NCI-H2081 (cell line): Measurements from ENCODE around the gene PTEN.
A peak's percentile ranks its signal among the peaks of the same experiment; 100 is the strongest.
"Not testable (repeated sequence)": the region's sequence is repeated elsewhere in the genome, so short reads cannot be mapped to it uniquely, and the experiment has no call there.

Source experiments
- DNase-seq, 2 experiments: peaks; one replicate each; lab custom pipeline; 2025; lab: John Stamatoyannopoulos, UW

The PTEN gene

DNA sequence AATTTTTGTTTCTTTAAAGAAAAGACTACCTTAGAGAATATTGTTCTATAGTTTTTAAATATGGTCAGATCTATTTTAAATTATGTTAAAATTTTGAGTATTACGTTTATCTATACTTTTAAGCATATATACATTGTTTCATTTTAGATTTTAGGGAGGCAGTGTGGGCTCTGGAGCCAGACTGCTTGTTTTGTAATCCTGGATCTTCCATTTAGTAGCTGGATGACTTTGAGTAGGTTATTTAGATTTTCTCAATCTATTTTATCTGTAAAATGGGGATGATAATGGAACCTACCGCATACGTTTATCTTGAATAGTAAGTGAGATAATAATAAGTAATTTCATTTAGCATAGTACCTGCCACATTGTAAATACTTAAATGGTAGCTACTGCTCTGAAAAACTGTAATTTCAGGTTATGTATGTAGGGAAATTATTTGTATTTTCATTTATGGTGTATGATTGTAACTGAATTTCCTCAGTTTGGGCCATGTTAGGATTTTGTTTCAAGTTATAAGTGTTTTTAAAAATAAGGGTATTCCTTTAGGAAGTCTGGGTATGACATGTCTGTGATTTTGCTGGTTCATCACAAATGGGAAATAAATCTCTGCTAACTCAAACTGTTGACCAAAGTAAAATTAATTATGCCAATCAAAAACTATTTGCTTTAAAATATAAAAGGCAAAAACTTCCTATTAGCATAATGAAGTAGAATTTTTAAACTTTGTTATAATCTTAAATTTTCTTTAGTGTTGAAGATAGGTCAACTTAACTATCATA lies 6.5 kb downstream of the PTEN start:
- no peak for DNase-seq

DNA sequence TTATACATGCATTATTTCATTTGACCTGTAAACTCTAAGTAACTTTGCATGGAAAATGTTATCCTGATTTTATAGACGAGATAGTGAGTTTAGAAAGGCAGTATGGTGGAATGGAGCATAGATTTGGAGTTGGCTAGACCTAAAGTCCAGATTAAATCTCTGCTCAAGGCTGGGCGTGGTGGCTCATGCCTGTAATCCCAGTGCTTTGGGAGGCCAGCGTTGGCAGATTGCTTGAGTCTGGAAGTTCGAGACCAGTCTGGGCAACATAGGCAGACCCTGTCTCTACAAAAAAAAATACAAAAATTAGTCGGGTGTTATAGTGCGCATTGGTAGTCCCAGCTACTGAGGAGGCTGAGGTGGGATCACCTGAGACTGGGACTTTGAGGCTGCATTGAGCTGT lies 9.4 kb downstream of the PTEN start:
- no peak for DNase-seq

DNA sequence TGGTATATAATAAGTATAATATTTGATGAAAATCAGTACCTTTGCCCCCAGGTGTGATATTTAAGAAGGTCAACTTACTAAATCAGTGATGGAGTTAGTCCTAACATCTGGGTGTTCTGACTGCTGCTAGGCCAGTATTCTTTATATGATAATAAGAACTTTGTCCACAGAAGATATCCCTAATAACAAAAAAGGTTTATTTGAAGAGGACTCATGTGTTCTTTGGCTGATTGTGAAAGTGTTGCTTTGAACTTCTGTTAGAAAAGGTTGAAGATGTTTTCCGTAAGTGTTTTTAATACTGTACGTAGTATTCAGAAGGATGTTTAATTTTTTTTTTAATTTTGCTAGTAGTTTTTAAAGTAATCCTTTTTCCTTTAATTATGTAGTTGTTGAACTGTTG lies 10.2 kb downstream of the PTEN start:
- no peak for DNase-seq

DNA sequence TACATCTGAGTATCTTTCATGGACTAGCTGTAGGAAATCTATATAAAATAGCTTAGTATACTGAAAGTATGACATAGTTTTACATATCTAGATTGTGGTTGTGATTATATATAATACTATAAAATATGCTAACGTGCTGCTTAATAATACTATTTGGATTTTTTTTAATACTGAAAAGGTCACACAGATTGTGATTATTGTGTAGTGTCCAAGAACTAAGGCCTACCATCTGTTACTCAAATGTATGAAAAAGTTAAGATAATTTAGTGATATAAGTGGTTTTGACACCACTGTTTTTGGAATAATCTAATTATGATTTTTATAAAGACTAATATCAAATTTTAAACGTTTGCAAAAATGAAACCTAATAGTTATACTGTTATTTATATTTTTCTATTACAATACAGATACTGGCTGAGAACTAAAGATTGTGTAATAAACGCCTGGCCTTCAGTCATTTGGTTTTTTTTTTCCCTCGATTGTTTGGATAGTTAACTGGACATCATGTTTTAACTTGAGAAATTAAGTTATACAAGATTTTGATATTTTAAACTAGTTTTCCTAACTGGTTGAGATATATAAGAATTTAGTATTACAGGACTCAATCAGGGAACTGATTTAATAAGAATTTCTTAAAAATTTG lies 12.6 kb downstream of the PTEN start:
- no peak for DNase-seq

DNA sequence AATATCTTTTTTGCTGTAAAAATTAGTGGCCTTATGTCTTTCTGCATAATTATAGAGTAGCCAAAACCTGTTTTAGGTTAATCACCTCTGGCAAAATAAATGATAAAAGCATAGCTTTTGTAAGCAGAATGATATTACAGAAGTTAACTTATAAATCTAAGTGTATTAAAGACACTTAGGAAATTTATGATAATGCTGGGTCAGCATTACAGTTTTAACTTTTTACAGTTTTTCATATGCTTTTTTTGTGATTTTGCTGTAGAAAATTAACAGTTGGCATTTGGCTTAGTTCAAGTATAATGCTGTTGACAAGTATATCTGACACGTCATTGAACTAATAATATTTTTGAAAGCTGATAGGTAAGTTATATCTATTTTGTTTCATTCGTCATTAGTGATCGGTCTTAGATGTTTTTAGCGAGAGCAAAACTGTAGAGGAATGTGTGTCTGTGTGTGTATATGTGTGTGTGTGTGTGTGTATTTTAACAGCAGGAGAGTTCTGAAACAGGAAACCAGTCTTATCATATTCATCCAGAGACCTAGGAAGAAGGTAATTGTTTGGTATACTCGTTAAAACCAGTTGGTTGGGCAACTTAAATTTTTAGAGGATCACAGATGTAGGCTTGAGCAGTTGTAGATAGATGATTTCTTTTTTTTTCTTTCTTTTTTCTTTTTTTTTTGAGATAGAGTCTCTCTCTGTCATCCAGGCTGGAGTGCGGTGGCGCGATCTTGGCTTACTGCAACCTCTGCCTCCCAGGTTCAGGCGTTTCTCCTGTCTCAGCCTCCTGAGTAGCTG lies 15.4 kb downstream of the PTEN start:
- no peak for DNase-seq

DNA sequence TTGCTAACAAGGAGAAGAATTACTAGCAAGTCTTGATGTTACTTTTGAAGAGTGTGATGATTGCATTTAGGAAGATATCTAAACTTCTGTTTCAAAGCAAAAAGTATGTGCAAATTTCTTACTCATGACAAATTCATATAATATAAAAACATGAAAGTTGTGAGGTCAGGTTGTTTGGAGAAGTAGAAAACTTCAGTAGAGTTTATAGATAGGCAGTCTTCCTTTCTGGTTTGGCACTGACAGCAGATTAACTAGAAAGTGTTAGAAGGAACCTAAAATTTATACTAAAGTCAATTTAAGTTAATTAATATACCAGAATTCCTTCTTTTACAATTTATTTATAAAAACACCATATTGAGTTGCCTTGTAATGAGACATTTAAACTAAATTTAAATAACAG lies 16.9 kb downstream of the PTEN start:
- DNase-seq: no peak

DNA sequence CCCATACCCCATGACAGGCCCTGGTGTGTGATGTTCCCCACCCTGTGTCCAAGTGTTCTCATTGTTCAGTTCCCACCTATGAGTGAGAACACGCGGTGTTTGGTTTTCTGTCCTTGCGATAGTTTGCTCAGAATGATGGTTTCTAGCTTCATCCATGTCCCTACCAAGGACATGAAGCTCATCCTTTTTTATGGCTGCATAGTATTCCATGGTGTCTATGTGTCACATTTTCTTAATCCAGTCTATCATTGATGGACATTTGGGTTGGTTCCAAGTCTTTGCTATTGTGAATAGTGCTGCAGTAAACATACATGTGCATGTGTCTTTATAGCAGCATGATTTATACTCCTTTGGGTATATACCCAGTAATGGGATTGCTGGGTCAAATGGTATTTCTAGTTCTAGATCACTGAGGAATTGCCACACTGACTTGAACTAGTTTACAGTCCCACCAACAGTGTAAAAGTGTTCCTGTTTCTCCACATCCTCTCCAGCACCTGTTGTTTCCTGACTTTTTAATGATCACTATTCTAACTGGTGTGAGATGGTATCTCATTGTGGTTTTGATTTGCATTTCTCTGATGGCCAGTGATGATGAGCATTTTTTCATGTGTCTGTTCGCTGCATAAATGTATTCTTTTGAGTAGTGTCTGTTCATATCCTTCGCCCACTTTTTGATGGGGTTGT lies 18.1 kb downstream of the PTEN start:
- DNase-seq: not testable (repeated sequence)

DNA sequence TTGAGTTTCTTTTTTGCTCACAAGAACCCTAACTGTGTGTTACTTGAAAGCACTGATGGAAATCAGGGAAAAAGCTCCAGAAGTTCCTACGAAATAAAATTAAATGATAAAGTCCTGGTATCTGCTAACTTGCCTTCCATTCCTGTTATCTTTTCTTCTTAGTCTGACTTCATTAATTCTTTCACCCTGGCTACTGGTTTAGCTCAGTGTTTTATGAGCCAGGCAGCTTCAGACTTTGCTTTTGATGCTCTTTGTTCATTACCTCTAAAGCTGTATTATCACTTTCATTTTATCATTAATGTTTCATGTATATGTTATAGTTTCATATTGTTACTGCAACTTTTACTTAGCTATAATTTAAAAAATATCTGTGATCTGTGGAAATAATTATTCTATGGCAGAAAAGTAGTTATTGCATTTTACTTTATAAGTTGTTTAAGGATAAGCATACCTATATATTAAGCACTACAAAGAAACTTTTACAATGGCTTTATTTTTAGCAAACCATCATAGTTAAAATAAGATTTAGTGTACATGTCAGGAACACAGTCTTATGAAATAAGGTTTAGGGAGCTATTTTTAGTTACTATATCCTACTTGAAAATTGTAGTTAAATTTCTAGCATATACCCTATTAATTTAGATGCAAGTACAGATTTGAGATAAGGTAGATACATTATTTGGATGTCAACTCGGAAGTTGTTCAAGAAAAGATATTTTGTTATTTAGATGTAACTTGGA lies 19.3 kb downstream of the PTEN start:
- no peak for DNase-seq

DNA sequence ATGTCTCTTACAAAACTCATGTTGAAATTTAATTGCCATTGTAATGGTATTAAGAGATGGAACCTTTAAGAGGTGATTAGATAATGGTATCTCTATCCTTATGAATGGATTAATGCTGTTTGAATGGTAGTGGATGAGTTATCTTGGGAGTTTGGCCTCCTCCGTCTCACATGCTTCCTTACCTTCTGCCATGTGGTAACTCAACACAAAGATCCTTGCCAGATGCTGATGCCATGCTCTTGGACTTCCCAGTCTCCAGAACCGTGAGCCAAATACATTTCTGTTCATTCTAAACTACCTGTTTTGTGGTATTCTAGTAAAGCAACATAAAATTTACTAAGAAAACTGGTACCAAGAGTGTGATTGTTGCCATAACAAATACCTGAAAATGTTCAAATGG lies 23.2 kb downstream of the PTEN start:
- no peak for DNase-seq

DNA sequence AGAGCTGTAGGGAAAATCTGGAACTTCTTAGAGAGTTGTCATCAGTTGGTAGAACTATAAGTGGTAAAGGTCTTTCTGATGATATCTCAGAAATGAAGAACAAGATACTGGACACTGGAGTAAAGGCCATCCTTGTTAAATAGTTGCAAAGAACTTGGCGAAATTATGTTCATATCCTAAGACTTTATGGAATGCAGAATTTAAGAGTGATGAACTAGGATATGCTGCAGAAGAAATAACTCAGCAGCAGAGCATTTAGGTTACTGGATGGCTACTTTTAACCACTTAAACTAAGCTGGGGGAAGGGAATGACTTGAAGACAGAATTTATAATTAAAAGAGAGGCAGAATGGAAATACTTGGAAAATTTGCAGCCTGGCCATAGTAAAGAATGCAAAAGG lies 23.7 kb downstream of the PTEN start:
- DNase-seq: no peak

DNA sequence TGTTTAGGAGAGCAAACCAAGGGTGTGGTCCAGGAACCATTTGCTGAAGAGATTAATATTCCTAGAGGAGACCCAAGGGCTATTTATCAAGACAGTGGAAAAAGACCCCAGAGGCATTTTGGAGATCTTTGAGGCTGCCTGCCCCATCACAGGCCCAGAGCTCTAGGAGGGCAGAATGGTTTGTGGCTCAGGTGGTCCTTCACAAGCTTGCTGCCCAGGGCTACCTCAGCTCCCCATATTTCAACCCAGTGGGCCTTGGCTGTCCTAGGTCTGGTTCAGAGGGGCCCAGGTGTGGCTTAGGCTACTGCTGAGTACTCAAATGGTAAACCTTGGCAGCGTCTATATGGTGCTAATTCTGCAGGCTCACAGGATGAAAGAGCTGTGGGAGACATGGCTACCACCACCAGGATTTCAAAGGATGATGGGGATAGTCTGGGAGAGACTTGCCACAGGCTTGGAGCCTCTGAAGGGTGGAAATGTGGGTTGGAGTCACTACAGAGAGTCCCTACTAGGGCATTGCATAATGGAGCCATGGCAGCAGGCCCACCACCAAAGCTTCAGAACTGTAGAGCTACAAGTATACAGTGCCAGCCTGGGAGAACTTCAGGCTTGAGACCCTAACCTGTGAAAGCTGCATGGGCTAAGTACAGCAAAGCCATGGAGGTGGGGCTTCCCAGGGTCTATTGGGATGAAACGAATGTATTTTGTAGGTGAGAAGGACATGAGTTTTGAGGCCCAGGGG lies 24.3 kb downstream of the PTEN start:
- no peak for DNase-seq

DNA sequence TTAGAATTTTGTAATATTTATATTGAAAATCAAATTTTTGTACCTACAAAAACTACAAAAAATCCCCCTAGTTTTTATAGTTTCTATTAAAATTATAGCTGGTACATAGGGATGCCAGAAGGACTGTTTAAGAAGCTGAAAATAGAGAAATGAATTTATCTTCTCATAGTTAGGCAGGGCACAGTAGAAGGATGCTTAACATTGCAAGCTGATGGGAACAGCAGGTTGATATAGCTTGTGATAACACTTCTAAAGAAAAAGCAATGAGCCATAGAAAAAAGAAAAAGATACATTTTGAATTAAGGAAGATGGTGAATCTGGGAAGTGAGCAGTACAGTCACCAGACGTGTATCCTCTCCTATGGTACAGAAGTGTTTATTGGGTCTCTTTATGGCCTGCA lies 32.0 kb downstream of the PTEN start:
- no peak for DNase-seq

DNA sequence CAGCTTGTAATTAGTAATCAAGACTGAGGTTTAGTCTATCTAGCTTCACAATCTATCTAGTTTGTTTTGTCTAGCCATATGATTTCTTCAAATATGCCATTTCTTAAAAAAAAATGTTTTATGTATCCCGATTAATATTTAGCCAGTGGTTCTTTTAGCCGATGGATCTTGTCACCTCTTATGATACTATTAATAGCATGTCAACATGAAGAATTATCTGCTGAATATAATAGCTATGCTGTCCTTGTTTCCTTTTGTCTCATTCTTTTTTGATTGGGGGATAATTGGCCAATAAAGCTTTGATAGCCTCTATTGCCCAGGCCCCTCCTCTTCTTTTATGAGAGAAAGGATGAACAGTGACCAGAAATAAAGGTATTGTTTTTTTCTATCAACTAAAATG lies 32.8 kb downstream of the PTEN start:
- DNase-seq: peak in 1 of 2 experiments; percentile 0

DNA sequence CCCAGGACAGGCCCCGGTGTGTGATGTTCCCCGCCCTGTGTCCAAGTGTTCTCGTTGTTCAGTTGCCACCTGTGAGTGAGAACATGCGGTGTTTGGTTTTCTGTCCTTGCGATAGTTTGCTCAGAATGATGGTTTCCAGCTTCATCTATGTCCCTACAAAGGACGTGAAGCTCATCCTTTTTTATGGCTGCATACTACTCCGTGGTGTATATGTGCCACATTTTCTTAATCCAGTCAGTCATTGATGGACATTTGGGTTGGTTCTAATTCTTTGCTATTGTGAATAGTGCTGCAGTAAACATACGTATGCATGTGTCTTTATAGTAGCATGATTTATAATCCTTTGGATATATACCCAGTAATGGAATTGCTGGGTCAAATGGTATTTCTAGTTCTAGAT lies 34.5 kb downstream of the PTEN start:
- DNase-seq: not testable (repeated sequence)

DNA sequence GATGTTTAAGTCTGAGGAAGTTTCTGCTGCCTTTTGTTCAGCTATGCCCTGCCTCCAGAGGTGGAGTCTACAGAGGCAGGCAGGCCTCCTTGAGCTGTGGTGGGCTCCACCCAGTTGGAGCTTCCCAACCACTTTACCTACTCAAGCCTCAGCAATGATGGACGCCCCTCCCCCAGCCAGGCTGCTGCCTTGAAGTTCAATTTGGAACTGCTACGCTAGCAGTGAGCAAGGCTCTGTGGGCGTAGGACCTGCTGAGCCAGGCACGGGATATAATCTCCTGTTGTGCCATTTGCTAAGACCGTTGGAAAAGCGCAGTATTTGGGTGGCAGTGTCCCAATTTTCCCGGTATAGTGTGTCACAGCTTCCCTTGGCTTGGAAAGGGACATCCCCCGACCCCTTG lies 40.0 kb downstream of the PTEN start:
- DNase-seq: not testable (repeated sequence)

DNA sequence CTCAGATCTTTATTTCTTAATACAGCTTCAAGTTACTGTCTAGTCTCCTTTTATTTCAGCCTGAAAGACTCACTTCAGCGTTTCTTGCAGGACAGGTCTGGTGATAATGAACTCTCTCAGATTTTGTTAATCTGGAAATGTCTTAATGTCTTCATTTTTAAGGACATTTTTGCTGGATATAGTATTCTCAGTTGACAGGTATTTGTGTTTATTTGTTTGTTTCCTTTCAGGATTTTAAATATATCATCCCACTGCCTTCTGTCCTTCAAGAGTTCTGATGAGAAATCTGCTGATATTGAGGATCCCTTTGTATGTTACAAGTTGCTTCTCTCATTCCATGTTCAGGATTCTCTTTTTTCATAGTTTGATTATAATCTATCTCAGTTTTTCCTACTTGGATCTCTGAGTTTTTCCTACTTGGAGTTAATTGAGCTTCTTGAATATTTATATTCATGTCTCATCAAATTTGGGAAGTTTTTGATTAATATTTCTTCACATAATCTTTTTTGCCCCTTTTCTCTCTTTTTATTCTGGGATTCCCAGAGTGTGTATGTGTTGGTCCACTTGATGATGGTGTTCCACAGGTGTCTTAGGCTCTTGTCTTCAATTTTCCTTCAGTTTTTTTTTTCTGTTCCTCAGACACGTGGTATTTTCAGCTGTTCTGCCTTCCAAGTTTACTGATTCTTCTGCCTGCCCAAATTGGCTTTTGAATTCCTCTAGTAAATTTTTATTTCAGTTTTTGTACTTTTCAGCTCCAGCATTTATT lies 49.9 kb downstream of the PTEN start:
- DNase-seq: no peak

DNA sequence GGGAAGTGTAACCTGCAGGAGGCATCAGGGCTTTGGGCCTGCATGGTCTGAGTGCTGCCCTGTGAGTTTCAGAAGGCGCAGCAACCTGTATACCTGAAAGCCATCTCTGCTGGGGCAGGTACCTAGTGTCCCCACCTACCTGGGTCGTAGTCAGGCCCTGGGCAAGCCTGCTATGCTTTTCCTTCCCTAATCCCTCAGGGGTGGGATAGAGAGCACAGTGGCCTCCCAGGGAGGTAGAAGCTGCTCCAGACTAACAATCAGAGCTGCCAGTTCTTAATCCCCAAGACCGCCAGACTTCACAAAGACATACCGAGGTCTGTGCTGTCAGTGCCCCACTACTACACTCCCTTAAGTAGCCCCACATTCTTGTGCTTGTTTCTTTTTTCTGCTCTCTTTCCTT lies 52.0 kb downstream of the PTEN start:
- no peak for DNase-seq

DNA sequence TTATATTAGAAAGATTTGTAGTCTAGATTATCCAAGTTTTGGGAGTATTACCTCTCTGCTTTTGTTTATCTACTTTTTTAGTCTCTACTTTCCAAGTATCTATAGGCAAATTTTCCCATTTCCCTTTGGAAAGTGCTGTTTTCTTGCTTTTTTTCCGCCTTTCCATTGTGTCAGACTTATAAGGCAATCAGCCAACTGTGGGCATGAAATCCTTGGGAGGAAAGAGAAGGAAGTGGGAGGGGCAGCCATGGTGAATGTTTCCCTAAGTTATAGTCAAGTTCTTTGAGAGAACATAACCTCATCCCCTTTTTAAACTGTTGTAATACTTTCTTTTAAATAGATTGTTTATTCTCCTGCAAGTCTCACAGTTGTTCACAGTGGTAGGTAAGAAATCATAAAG lies 52.6 kb downstream of the PTEN start:
- DNase-seq: no peak

DNA sequence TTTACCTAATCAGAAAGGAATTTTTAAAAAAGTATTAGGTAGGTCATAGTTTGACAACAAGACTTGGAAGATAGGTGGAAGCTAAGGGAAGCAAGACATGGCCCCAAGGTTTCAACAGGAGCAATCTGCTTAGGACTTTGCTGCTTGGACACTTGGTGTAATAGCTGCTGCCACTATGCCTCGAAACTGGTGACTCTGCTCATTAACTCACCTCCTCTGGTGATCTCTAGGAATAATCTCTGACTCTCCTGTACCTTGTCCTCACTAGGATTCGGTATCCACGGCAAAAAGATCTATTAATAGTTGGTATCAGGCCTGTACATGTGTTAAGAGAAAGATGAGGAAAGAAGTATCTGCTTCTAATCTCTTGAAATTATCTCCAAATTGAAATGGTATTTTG lies 53.1 kb downstream of the PTEN start:
- no peak for DNase-seq

DNA sequence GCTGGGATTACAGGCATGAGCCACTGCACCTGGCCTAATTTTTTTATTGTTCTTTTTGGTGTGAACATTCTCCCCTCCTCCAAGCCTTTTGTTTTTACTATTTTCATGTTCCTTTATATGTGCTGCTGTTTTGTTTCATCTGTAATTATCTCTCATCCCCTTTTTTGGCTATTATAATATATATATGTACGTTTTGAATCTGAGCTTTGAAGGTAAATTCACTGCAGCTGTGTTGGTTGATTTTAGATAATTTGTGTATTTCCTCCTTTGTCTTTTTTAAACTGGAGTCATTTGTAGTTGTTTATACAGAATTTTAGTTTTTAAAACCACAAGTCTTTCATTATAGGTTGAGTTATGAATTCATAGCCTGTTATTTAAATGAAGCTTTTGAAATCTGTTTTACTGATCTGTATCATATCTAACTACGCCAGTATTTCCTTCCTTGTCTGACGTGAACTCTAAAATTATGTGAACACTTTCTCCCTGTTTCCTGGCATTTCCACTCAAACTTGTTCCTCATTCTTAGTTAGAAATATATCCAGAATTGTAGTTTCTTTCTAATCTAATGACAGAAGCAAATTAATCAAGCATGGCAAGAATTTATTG lies 54.9 kb downstream of the PTEN start:
- DNase-seq: no peak
